MM.1S (cell line): ENCODE data around the gene ZNF101.

ENCODE experiments used
- DNase-seq: peaks from one replicate; pipeline ENCODE4 v3.0.0-alpha.2; 2015
- H2AFZ ChIP-seq: fragments of 300-600 bp; sonication (generic); 2 replicates; pipeline ENCODE4 v1.6.0; 2016; ENCODE audit warnings: antibody characterized with exemption, low read length
- H3F3A ChIP-seq: fragments of 300-600 bp; sonication (generic); 2 replicates; pipeline ENCODE4 v1.6.1; 2016; ENCODE audit warnings: mild to moderate bottlenecking, antibody characterized with exemption, low read length, moderate library complexity, mixed read lengths; ENCODE audit not compliant: insufficient read depth
- H3K27ac ChIP-seq: fragments of 300-600 bp; sonication (generic); 2 replicates; pipeline ENCODE4 v1.5.1; 2016; ENCODE audit warnings: mild to moderate bottlenecking, low read length
- H3K27me3 ChIP-seq: fragments of 300-600 bp; sonication (generic); replicated peaks from 2 replicates; pipeline ENCODE4 v1.6.0; 2016; ENCODE audit warnings: low read length; ENCODE audit not compliant: insufficient read depth
- H3K36me3 ChIP-seq: fragments of 300-600 bp; sonication (generic); replicated peaks from 2 replicates; pipeline ENCODE4 v1.6.1; 2016; ENCODE audit warnings: mild to moderate bottlenecking, low read length, mixed read lengths; ENCODE audit not compliant: insufficient read depth
- H3K4me1 ChIP-seq: fragments of 300-600 bp; sonication (generic); 2 replicates; pipeline ENCODE4 v1.6.1; 2016; ENCODE audit warnings: low read length, mixed read lengths
- H3K4me2 ChIP-seq: fragments of 300-600 bp; sonication (generic); 2 replicates; pipeline ENCODE4 v1.6.0; 2016; ENCODE audit warnings: low read depth, low read length
- H3K4me3 ChIP-seq: fragments of 300-600 bp; sonication (generic); 2 replicates; pipeline ENCODE4 v1.5.1; 2016; ENCODE audit warnings: low read length, mixed read lengths
- H3K79me2 ChIP-seq: fragments of 300-600 bp; sonication (generic); 2 replicates; pipeline ENCODE4 v1.6.1; 2016; ENCODE audit warnings: mixed run types, low read length, mixed read lengths
- H3K9ac ChIP-seq: fragments of 300-600 bp; sonication (generic); 2 replicates; pipeline ENCODE4 v1.6.1; 2016; ENCODE audit warnings: low read length, mixed read lengths
- H3K9me2 ChIP-seq: fragments of 300-600 bp; sonication (generic); replicated peaks from 2 replicates; pipeline ENCODE4 v1.6.1; 2016; ENCODE audit warnings: mild to moderate bottlenecking, low read length, mixed read lengths; ENCODE audit not compliant: insufficient read depth
- H3K9me3 ChIP-seq: fragments of 300-600 bp; sonication (generic); replicated peaks from 2 replicates; pipeline ENCODE4 v1.6.1; 2016; ENCODE audit warnings: mild to moderate bottlenecking, low read length, mixed read lengths; ENCODE audit not compliant: insufficient read depth
- H4K20me1 ChIP-seq: fragments of 300-600 bp; sonication (generic); 2 replicates; pipeline ENCODE4 v1.6.1; 2016; ENCODE audit warnings: mild to moderate bottlenecking, low read length, moderate library complexity, mixed read lengths; ENCODE audit not compliant: insufficient read depth
- EZH2 ChIP-seq: fragments of 300-600 bp; sonication (generic); optimal IDR thresholded peaks from 2 replicates; pipeline ENCODE3; 2017; ENCODE audit warnings: low read depth, mild to moderate bottlenecking, antibody characterized with exemption, low read length, mixed read lengths
- EZH2phosphoT487 ChIP-seq: fragments of 300-600 bp; sonication (generic); IDR thresholded peaks from 2 replicates; pipeline ENCODE4 v1.6.1; 2018; ENCODE audit warnings: antibody characterized with exemption, low read length
- TF ChIP-seq, protein P1 (sequence below): fragments of 300-600 bp; sonication (generic); IDR thresholded peaks from 2 replicates; pipeline ENCODE4 v1.5.1; 2016; ENCODE audit warnings: antibody characterized with exemption, low read length, mixed read lengths

ZNF101 gene

DNA sequence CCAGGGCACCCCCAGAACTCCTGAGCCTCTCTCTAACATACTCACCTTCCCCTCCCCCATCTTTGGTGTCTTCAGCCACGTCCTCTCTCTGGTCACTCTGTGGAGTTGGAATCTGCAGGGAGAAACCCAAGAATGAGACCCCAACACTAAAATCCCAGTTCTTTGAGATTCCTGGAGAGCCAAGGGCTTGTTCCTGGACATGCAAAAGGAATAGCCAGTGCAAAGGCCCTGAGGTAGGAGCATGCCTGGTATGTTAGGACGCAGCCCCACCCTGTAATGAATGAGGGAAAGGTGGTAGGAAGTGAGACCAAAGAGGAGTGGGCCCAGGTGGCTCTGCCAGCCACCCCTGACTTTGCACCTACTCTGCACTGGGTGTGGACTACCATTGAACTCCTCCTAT, 38.2 kb upstream of the ZNF101 start:
- no peak overlapping the region for H3K27ac ChIP-seq
- H3K9me3 ChIP-seq, result no peaks in the 10 kb centered on the region
- H3K9ac ChIP-seq, result no peak overlapping the region
- H3F3A ChIP-seq, result no peaks in the 10 kb centered on the region
- H3K79me2 ChIP-seq, result no peaks in the 10 kb centered on the region
- H3K4me3 ChIP-seq, result no peak overlapping the region
- H4K20me1 ChIP-seq, result no peaks in the 10 kb centered on the region
- no peak overlapping the region for H3K4me2 ChIP-seq
- TF ChIP-seq, protein P1, sequence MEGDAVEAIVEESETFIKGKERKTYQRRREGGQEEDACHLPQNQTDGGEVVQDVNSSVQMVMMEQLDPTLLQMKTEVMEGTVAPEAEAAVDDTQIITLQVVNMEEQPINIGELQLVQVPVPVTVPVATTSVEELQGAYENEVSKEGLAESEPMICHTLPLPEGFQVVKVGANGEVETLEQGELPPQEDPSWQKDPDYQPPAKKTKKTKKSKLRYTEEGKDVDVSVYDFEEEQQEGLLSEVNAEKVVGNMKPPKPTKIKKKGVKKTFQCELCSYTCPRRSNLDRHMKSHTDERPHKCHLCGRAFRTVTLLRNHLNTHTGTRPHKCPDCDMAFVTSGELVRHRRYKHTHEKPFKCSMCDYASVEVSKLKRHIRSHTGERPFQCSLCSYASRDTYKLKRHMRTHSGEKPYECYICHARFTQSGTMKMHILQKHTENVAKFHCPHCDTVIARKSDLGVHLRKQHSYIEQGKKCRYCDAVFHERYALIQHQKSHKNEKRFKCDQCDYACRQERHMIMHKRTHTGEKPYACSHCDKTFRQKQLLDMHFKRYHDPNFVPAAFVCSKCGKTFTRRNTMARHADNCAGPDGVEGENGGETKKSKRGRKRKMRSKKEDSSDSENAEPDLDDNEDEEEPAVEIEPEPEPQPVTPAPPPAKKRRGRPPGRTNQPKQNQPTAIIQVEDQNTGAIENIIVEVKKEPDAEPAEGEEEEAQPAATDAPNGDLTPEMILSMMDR, result no peak
- TF ChIP-seq EZH2, result no peak
- TF ChIP-seq EZH2phosphoT487, result no peak
- H3K9me2 ChIP-seq, result no peaks in the 10 kb centered on the region
- H3K27me3 ChIP-seq, result no peaks in the 10 kb centered on the region
- no peaks in the 10 kb centered on the region for H3K4me1 ChIP-seq
- H3K36me3 ChIP-seq, result no peaks in the 10 kb centered on the region
- no peak for DNase-seq
- no peak overlapping the region for H2AFZ ChIP-seq

- Histone ChIP-seq H3K9me2 (no peaks in the 10 kb centered on the region), H3F3A (no peaks in the 10 kb centered on the region), H3K79me2 (no peaks in the 10 kb centered on the region), H3K4me3 (no peak overlapping the region), H3K27me3 (no peaks in the 10 kb centered on the region), H3K27ac (no peak overlapping the region), H3K4me2 (no peak overlapping the region), H3K4me1 (no peaks in the 10 kb centered on the region), H3K9ac (no peak overlapping the region), H4K20me1 (no peaks in the 10 kb centered on the region), H3K9me3 (no peaks in the 10 kb centered on the region), H2AFZ (no peak overlapping the region), H3K36me3 (no peaks in the 10 kb centered on the region)
- no peak for DNase-seq
- TF ChIP-seq EZH2, result no peak
- no peak for TF ChIP-seq EZH2phosphoT487
Measured at GRCh38 chr19:19631346-19631745, 37.3 kb upstream of the ZNF101 start.

DNA sequence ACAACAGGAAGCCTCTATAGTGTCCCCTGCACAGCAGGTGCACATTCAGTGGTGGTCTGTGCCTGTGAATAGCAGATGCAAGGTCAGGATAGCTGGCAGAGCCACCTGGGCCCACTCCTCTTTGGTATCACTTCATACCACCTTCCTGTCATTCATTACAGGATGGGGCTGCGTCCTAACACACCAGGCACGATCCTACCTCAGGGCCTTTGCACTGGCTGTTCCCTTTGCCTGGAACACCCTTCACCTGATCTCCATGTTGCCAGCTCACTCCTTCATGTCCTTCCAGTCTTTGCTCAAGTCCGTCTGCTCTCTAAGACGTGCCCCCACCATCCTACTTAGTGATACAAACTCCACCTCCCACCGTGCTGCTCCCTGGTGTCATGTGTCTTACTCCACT, 36.0 kb upstream of the ZNF101 start:
- Histone ChIP-seq H3K9ac (no peak overlapping the region), H3K27me3 (no peaks in the 10 kb centered on the region), H3K27ac (no peak overlapping the region), H3F3A (no peaks in the 10 kb centered on the region), H3K4me2 (no peak overlapping the region), H3K9me3 (no peaks in the 10 kb centered on the region), H3K9me2 (no peaks in the 10 kb centered on the region), H4K20me1 (no peaks in the 10 kb centered on the region), H2AFZ (no peak overlapping the region), H3K36me3 (no peaks in the 10 kb centered on the region), H3K79me2 (no peaks in the 10 kb centered on the region), H3K4me3 (no peak overlapping the region), H3K4me1 (no peaks in the 10 kb centered on the region)
- TF ChIP-seq EZH2 (no peak), EZH2phosphoT487 (no peak)
- TF ChIP-seq, protein P1, result no peak
- no peak for DNase-seq

- Histone ChIP-seq H3K4me2 (no peak overlapping the region), H3K9ac (no peak overlapping the region), H3K79me2 (no peaks in the 10 kb centered on the region), H3K27me3 (no peaks in the 10 kb centered on the region), H3K4me1 (no peaks in the 10 kb centered on the region), H3K4me3 (no peak overlapping the region), H4K20me1 (no peaks in the 10 kb centered on the region), H2AFZ (no peak overlapping the region), H3F3A (no peaks in the 10 kb centered on the region), H3K9me3 (no peaks in the 10 kb centered on the region), H3K36me3 (no peaks in the 10 kb centered on the region), H3K27ac (no peak overlapping the region), H3K9me2 (no peaks in the 10 kb centered on the region)
- TF ChIP-seq EZH2phosphoT487 (no peak), EZH2 (no peak)
- TF ChIP-seq, protein P1, result no peak
- DNase-seq, result no peak
Measured at GRCh38 chr19:19633711-19634515, 34.7 kb upstream of the ZNF101 start.
